GM23338 (cell line): Measurements from ENCODE around the gene LRRC27. TPM values are rescaled to one million over a fixed set of nuclear protein-coding genes. Genes with fewer than 3 reads are reported as not detected.

Experiments used
- ATAC-seq: fragments of 200-7000 bp; cut with Tn5 transposase; 3 replicates; pipeline ENCODE4 v1.9.1; 2020
- DNase-seq: peaks from one replicate; pipeline ENCODE4 v3.0.0-alpha.2; 2015; ENCODE audit warnings: low spot score
- H2AFZ ChIP-seq: fragments of 200-600 bp; sonication (generic); 2 replicates; pipeline ENCODE4 v1.8.0; 2016; ENCODE audit warnings: antibody characterized with exemption, mild to moderate bottlenecking, moderate library complexity
- H3F3A ChIP-seq: fragments of 200-600 bp; sonication (generic); replicated peaks from 2 replicates; pipeline ENCODE4 v1.8.0; 2017; ENCODE audit warnings: antibody characterized with exemption, mixed run types, low read depth
- H3K27ac ChIP-seq: fragments of 200-600 bp; sonication (generic); 2 replicates; pipeline ENCODE4 v1.6.1; 2016; ENCODE audit warnings: low read depth
- H3K27me3 ChIP-seq: fragments of 200-600 bp; sonication (generic); 2 replicates; pipeline ENCODE4 v1.8.0; 2016; ENCODE audit warnings: mild to moderate bottlenecking, mixed run types, moderate library complexity; ENCODE audit not compliant: insufficient read depth
- H3K36me3 ChIP-seq: fragments of 200-600 bp; sonication (generic); 2 replicates; pipeline ENCODE4 v1.8.0; 2016; ENCODE audit warnings: mild to moderate bottlenecking; ENCODE audit not compliant: insufficient read depth
- H3K4me1 ChIP-seq: fragments of 200-600 bp; sonication (generic); 2 replicates; pipeline ENCODE4 v1.8.0; 2016; ENCODE audit warnings: mild to moderate bottlenecking, moderate library complexity; ENCODE audit not compliant: insufficient read depth
- H3K4me2 ChIP-seq: fragments of 200-600 bp; sonication (generic); 2 replicates; pipeline ENCODE4 v1.7.1; 2017; ENCODE audit warnings: mixed run types
- H3K4me3 ChIP-seq: fragments of 200-600 bp; sonication (generic); 2 replicates; pipeline ENCODE4 v1.6.1; 2016; ENCODE audit warnings: mixed run types
- H3K79me2 ChIP-seq: fragments of 200-600 bp; sonication (generic); replicated peaks from 2 replicates; pipeline ENCODE4 v1.8.0; 2017; ENCODE audit warnings: mild to moderate bottlenecking; ENCODE audit not compliant: insufficient read depth
- H3K9me2 ChIP-seq: fragments of 200-600 bp; sonication (generic); 2 replicates; pipeline ENCODE4 v1.8.0; 2017; ENCODE audit not compliant: insufficient read depth
- H4K20me1 ChIP-seq: fragments of 200-600 bp; sonication (generic); replicated peaks from 2 replicates; pipeline ENCODE4 v1.8.0; 2017; ENCODE audit warnings: mild to moderate bottlenecking; ENCODE audit not compliant: insufficient read depth
- H3K27ac Mint-ChIP-seq: 2 replicates; pipeline ENCODE4 v1.8.0; 2020; ENCODE audit warnings: inconsistent platforms, mild to moderate bottlenecking, moderate library complexity, mixed read lengths
- H3K27me3 Mint-ChIP-seq: 3 replicates; pipeline ENCODE4 v1.8.0; 2022; ENCODE audit warnings: low read depth, mild to moderate bottlenecking, moderate library complexity, mixed read lengths, inconsistent platforms; ENCODE audit not compliant: insufficient read depth, poor library complexity
- H3K36me3 Mint-ChIP-seq: 3 replicates; pipeline ENCODE4 v1.8.0; 2021; ENCODE audit warnings: low read depth, mild to moderate bottlenecking, inconsistent platforms, moderate library complexity, mixed read lengths
- H3K4me1 Mint-ChIP-seq: 3 replicates; pipeline ENCODE4 v1.8.0; 2020; ENCODE audit warnings: mild to moderate bottlenecking, inconsistent platforms, mixed read lengths
- H3K4me3 Mint-ChIP-seq: 3 replicates; pipeline ENCODE4 v1.8.0; 2021; ENCODE audit warnings: moderate library complexity, mild to moderate bottlenecking, inconsistent platforms, mixed read lengths
- H3K9me3 Mint-ChIP-seq: 3 replicates; pipeline ENCODE4 v1.8.0; 2020; ENCODE audit warnings: moderate library complexity, mild to moderate bottlenecking, inconsistent platforms, mixed read lengths
- CREB1 ChIP-seq: fragments of 250-450 bp; sonication (Bioruptor Pico); IDR thresholded peaks from 2 replicates; pipeline ENCODE4 v1.5.0; 2020; ENCODE audit warnings: low read depth, mild to moderate bottlenecking, moderate library complexity
- EZH2 ChIP-seq: fragments of 200-600 bp; sonication (generic); IDR thresholded peaks from one replicate; pipeline ENCODE4 v1.8.0; 2017; ENCODE audit warnings: antibody characterized with exemption, mild to moderate bottlenecking, low read depth; ENCODE audit not compliant: unreplicated experiment
- NANOG ChIP-seq: IDR thresholded peaks from 2 replicates; pipeline ENCODE4 v1.6.1; 2016; ENCODE audit warnings: antibody characterized with exemption, borderline replicate concordance
- POLR2AphosphoS5 ChIP-seq: IDR thresholded peaks from 2 replicates; pipeline ENCODE4 v1.6.1; 2016; ENCODE audit warnings: antibody characterized with exemption, low read depth
- STAT1 ChIP-seq: IDR thresholded peaks from one replicate; pipeline ENCODE4 v1.6.1; 2016; ENCODE audit warnings: antibody characterized with exemption; ENCODE audit not compliant: unreplicated experiment
- ZNF114 ChIP-seq: fragments of 250-450 bp; sonication (Bioruptor Pico); IDR thresholded peaks from 2 replicates; pipeline ENCODE4 v1.5.0; 2020; ENCODE audit warnings: mild to moderate bottlenecking, moderate library complexity
- ZNF331 ChIP-seq: fragments of 250-450 bp; sonication (Bioruptor Pico); IDR thresholded peaks from 2 replicates; pipeline ENCODE4 v1.5.0; 2020; ENCODE audit warnings: low read depth, mild to moderate bottlenecking, moderate library complexity
- polyA plus RNA-seq: library from polyadenylated mRNA; unstranded; fragments of >200 nt; fragmentation: Nextera tagmentation; extraction: Ambion mirVana; gene quantifications from 2 replicates; pipeline ENCODE4 v1.2.1, GENCODE V29; 2016
- total RNA-seq: library from RNA; depleted of rRNA; stranded (reverse); fragments of >200 nt; shearing (Covaris generic); gene quantifications from 2 replicates; pipeline ENCODE4 v1.2.3, GENCODE V29; 2014
- TF ChIP-seq, protein P1 (sequence below): IDR thresholded peaks from one replicate; pipeline ENCODE4 v1.6.1; 2018; ENCODE audit warnings: antibody characterized with exemption; ENCODE audit not compliant: unreplicated experiment
- TF ChIP-seq, protein P2 (sequence below): IDR thresholded peaks from 2 replicates; pipeline ENCODE4 v1.6.1; 2016; ENCODE audit warnings: antibody characterized with exemption
- TF ChIP-seq, protein P3 (sequence below), 2 experiments: fragments of 200-600 bp in 1 of 2; sonication (generic) in 1 of 2; conservative IDR thresholded peaks; 2 replicates each; pipeline versions ENCODE4 v1.5.1 to v1.6.1; 2016 to 2017; ENCODE audit warnings: antibody characterized with exemption in 2 of 2, low read depth in 2 of 2, mild to moderate bottlenecking in 2 of 2, moderate library complexity in 1 of 2

Gene LRRC27
- total and polyA plus RNA-seq, 2 experiments from 2014 or later, result 2.9 to 3.5 TPM

DNA sequence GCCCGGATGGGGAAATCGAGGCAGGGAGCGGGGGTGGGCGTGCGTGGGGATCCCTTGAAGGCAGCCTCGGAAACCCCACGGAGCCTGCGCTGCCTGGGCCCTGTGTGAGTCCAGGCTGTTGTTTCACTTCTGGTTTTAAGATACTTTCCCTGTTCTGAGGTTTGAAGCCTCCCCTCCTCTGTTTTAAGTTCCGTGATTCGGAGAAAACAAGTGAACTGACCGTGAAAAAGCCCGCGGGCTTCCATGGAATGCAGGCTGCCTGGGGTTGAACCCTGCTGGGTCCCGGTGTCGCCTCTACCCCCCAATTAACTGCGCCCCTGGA lies 401 bp downstream of the LRRC27 start:
- H3K79me2 ChIP-seq, result peaks cover 38% of the 10 kb centered on the region
- peaks cover 4% of the 10 kb centered on the region; the same call in 2 of the 3 replicates for H3K9me3 Mint-ChIP-seq
- no peak for DNase-seq

DNA sequence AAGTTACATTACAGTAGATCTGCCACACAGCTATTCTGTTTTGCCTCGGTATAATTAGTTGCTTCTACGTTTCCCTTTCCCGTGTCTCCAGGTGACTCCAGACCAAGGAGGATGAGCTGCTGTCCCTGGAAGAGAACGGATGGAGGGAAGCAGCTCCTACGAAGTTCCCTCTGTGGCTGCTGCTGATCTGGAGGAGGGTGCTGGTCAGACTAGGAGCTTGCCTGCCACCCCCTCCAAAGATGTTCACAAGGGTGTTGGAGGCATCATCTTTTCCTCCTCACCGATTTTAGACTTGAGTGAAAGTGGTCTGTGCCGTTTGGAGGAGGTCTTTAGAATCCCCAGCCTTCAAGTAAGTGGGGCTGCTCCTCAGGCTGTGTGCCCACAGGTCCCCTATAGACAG lies 1.4 kb downstream of the LRRC27 start:
- no peak overlapping the region for H3K27ac Mint-ChIP-seq
- no peak overlapping the region for H3K4me3 ChIP-seq
- peaks cover 4% of the 10 kb centered on the region; the same call in 2 of the 3 replicates for H3K9me3 Mint-ChIP-seq
- peaks cover 30% of the 10 kb centered on the region for H3K79me2 ChIP-seq
- no peak overlapping the region for H3K27ac ChIP-seq
- H3K9me2 ChIP-seq, result no peaks in the 10 kb centered on the region
- H2AFZ ChIP-seq, result no peak overlapping the region
- DNase-seq, result no peak
- TF ChIP-seq STAT1, result no peak
- TF ChIP-seq EZH2, result no peak
- TF ChIP-seq NANOG, result no peak
- no peak for TF ChIP-seq CREB1 (CRISPR knock-in tag)
- TF ChIP-seq ZNF331 (CRISPR knock-in tag), result no peak
- no peak for TF ChIP-seq POLR2AphosphoS5
- TF ChIP-seq ZNF114 (CRISPR knock-in tag), result no peak
- TF ChIP-seq, protein P1, sequence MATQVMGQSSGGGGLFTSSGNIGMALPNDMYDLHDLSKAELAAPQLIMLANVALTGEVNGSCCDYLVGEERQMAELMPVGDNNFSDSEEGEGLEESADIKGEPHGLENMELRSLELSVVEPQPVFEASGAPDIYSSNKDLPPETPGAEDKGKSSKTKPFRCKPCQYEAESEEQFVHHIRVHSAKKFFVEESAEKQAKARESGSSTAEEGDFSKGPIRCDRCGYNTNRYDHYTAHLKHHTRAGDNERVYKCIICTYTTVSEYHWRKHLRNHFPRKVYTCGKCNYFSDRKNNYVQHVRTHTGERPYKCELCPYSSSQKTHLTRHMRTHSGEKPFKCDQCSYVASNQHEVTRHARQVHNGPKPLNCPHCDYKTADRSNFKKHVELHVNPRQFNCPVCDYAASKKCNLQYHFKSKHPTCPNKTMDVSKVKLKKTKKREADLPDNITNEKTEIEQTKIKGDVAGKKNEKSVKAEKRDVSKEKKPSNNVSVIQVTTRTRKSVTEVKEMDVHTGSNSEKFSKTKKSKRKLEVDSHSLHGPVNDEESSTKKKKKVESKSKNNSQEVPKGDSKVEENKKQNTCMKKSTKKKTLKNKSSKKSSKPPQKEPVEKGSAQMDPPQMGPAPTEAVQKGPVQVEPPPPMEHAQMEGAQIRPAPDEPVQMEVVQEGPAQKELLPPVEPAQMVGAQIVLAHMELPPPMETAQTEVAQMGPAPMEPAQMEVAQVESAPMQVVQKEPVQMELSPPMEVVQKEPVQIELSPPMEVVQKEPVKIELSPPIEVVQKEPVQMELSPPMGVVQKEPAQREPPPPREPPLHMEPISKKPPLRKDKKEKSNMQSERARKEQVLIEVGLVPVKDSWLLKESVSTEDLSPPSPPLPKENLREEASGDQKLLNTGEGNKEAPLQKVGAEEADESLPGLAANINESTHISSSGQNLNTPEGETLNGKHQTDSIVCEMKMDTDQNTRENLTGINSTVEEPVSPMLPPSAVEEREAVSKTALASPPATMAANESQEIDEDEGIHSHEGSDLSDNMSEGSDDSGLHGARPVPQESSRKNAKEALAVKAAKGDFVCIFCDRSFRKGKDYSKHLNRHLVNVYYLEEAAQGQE, result no peak
- TF ChIP-seq, protein P2, sequence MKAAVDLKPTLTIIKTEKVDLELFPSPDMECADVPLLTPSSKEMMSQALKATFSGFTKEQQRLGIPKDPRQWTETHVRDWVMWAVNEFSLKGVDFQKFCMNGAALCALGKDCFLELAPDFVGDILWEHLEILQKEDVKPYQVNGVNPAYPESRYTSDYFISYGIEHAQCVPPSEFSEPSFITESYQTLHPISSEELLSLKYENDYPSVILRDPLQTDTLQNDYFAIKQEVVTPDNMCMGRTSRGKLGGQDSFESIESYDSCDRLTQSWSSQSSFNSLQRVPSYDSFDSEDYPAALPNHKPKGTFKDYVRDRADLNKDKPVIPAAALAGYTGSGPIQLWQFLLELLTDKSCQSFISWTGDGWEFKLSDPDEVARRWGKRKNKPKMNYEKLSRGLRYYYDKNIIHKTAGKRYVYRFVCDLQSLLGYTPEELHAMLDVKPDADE, result no peak
- TF ChIP-seq, protein P3, sequence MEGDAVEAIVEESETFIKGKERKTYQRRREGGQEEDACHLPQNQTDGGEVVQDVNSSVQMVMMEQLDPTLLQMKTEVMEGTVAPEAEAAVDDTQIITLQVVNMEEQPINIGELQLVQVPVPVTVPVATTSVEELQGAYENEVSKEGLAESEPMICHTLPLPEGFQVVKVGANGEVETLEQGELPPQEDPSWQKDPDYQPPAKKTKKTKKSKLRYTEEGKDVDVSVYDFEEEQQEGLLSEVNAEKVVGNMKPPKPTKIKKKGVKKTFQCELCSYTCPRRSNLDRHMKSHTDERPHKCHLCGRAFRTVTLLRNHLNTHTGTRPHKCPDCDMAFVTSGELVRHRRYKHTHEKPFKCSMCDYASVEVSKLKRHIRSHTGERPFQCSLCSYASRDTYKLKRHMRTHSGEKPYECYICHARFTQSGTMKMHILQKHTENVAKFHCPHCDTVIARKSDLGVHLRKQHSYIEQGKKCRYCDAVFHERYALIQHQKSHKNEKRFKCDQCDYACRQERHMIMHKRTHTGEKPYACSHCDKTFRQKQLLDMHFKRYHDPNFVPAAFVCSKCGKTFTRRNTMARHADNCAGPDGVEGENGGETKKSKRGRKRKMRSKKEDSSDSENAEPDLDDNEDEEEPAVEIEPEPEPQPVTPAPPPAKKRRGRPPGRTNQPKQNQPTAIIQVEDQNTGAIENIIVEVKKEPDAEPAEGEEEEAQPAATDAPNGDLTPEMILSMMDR (conservative IDR thresholded peaks at IDR 0.05; ENCODE audit: low read depth in 2 of 2), result no peak
- ATAC-seq, result no peak
- H3F3A ChIP-seq, result 0 out of 2 replicates have a peak, but pooled peaks cover 7% of the 10 kb centered on the region
- H3K4me3 Mint-ChIP-seq, result peak overlapping the region; percentile 95; the same call in 2 of the 3 replicates
- H4K20me1 ChIP-seq, result no peaks in the 10 kb centered on the region; the same call in none of the 2 replicates
- peaks cover 27% of the 10 kb centered on the region for H3K4me1 ChIP-seq
- no peaks in the 10 kb centered on the region for H3K27me3 ChIP-seq
- peaks cover 51% of the 10 kb centered on the region for H3K4me1 Mint-ChIP-seq
- H3K4me2 ChIP-seq, result no peak overlapping the region
- peaks cover 24% of the 10 kb centered on the region for H3K27me3 Mint-ChIP-seq
- peaks cover 3% of the 10 kb centered on the region; the same call in 1 of the 3 replicates for H3K36me3 Mint-ChIP-seq
- no peaks in the 10 kb centered on the region for H3K36me3 ChIP-seq

More for the DNA sequence above, 401 bp downstream of the LRRC27 start:
- peak overlapping the region; percentile 90 for H3K4me3 ChIP-seq
- peaks cover 10% of the 10 kb centered on the region; the same call in 2 of the 3 replicates for H3K36me3 Mint-ChIP-seq
- TF ChIP-seq STAT1 (no peak), NANOG (no peak), ZNF114 (CRISPR knock-in tag) (no peak)
- TF ChIP-seq, protein P3 (conservative IDR thresholded peaks at IDR 0.05; ENCODE audit: low read depth in 2 of 2), result no peak
- peaks cover 24% of the 10 kb centered on the region for H3K27me3 Mint-ChIP-seq
- H3K4me1 ChIP-seq, result peaks cover 25% of the 10 kb centered on the region
- H3K9me2 ChIP-seq, result no peaks in the 10 kb centered on the region
- H4K20me1 ChIP-seq, result no peaks in the 10 kb centered on the region; the same call in none of the 2 replicates
- no peak overlapping the region for H3K27ac Mint-ChIP-seq
- H2AFZ ChIP-seq, result peak overlapping the region; percentile 94
- 0 out of 2 replicates have a peak, but pooled peaks cover 7% of the 10 kb centered on the region for H3F3A ChIP-seq
- H3K36me3 ChIP-seq, result no peaks in the 10 kb centered on the region
- no peaks in the 10 kb centered on the region for H3K27me3 ChIP-seq
- peak overlapping the region; percentile 95 for H3K4me3 Mint-ChIP-seq
- H3K4me2 ChIP-seq, result peak overlapping the region; percentile 96
- peak; percentile 3 for ATAC-seq
- H3K27ac ChIP-seq, result no peak overlapping the region
- H3K4me1 Mint-ChIP-seq, result peaks cover 45% of the 10 kb centered on the region
